Hepatocyte (in vitro differentiated cells): ENCODE measurements around the gene LIN9. TPM values are rescaled to one million over a fixed set of nuclear protein-coding genes. Genes with fewer than 3 reads are reported as not detected.

Source experiments
- DNase-seq: peaks from one replicate; pipeline ENCODE4 v3.0.0-alpha.2; 2016; ENCODE audit warnings: low spot score
- H2AFZ ChIP-seq: fragments of 200-600 bp; sonication (generic); 2 replicates; pipeline ENCODE4 v1.6.0; 2016; ENCODE audit warnings: antibody characterized with exemption, mild to moderate bottlenecking
- H3K27ac ChIP-seq: fragments of 200-600 bp; sonication (generic); 2 replicates; pipeline ENCODE4 v1.5.1; 2016; ENCODE audit warnings: mild to moderate bottlenecking
- H3K27me3 ChIP-seq: fragments of 200-600 bp; sonication (generic); 2 replicates; pipeline ENCODE4 v1.6.1; 2016
- H3K36me3 ChIP-seq: fragments of 200-600 bp; sonication (generic); replicated peaks from 2 replicates; pipeline ENCODE4 v1.5.1; 2016; ENCODE audit warnings: low read depth; ENCODE audit not compliant: insufficient read depth
- H3K4me1 ChIP-seq: fragments of 200-600 bp; sonication (generic); 2 replicates; pipeline ENCODE4 v1.5.1; 2016; ENCODE audit warnings: mild to moderate bottlenecking, moderate library complexity; ENCODE audit not compliant: insufficient read depth
- H3K4me2 ChIP-seq: fragments of 200-600 bp; sonication (generic); 2 replicates; pipeline ENCODE4 v1.6.0; 2016
- H3K4me3 ChIP-seq: fragments of 200-600 bp; sonication (generic); 2 replicates; pipeline ENCODE4 v1.5.1; 2016; ENCODE audit warnings: mild to moderate bottlenecking
- H3K79me2 ChIP-seq: fragments of 200-600 bp; sonication (generic); 2 replicates; pipeline ENCODE4 v1.6.0; 2017; ENCODE audit warnings: mild to moderate bottlenecking
- H3K9me2 ChIP-seq: fragments of 200-600 bp; sonication (generic); replicated peaks from 2 replicates; pipeline ENCODE4 v1.6.0; 2017; ENCODE audit warnings: mild to moderate bottlenecking; ENCODE audit not compliant: insufficient read depth
- H3K9me3 ChIP-seq: fragments of 200-600 bp; sonication (generic); 2 replicates; pipeline ENCODE4 v1.5.1; 2016; ENCODE audit warnings: low read depth, mild to moderate bottlenecking
- H4K20me1 ChIP-seq: fragments of 200-600 bp; sonication (generic); 2 replicates; pipeline ENCODE4 v1.6.0; 2016; ENCODE audit warnings: mild to moderate bottlenecking; ENCODE audit not compliant: insufficient read depth, poor library complexity, severe bottlenecking
- CTCF ChIP-seq: fragments of 200-600 bp; sonication (generic); IDR thresholded peaks from 2 replicates; pipeline ENCODE4 v1.5.1; 2016; ENCODE audit warnings: antibody characterized with exemption, mild to moderate bottlenecking; ENCODE audit not compliant: poor library complexity
- EZH2 ChIP-seq: fragments of 200-600 bp; sonication (generic); IDR thresholded peaks from 2 replicates; pipeline ENCODE4 v1.6.1; 2016; ENCODE audit warnings: antibody characterized with exemption, mild to moderate bottlenecking, borderline replicate concordance
- EZH2phosphoT487 ChIP-seq: fragments of 200-600 bp; sonication (generic); IDR thresholded peaks from one replicate; pipeline ENCODE4 v1.6.1; 2018; ENCODE audit warnings: antibody characterized with exemption, mild to moderate bottlenecking, low read depth, moderate library complexity; ENCODE audit not compliant: unreplicated experiment, severe bottlenecking
- WGBS: methylation state at CpG from one replicate; pipeline ENCODE4 v1.1.6; 2016; ENCODE audit warnings: low lambda C conversion rate; ENCODE audit errors: missing lambda C conversion rate; 5-methylcytosine and 5-hydroxymethylcytosine counted together
- polyA plus RNA-seq: library from polyadenylated mRNA; unstranded; fragments of >200 nt; fragmentation: Nextera tagmentation; extraction: Ambion mirVana; gene quantifications from 2 replicates; pipeline ENCODE4 v1.2.1, GENCODE V29; 2016
- total RNA-seq: library from RNA; depleted of rRNA; stranded (reverse); fragments of >200 nt; gene quantifications from 2 replicates; pipeline ENCODE4 v1.2.3, GENCODE V29; 2014

Gene LIN9
- total and polyA plus RNA-seq, 2 experiments from 2014 or later: 2.9 to 6.2 TPM

DNA sequence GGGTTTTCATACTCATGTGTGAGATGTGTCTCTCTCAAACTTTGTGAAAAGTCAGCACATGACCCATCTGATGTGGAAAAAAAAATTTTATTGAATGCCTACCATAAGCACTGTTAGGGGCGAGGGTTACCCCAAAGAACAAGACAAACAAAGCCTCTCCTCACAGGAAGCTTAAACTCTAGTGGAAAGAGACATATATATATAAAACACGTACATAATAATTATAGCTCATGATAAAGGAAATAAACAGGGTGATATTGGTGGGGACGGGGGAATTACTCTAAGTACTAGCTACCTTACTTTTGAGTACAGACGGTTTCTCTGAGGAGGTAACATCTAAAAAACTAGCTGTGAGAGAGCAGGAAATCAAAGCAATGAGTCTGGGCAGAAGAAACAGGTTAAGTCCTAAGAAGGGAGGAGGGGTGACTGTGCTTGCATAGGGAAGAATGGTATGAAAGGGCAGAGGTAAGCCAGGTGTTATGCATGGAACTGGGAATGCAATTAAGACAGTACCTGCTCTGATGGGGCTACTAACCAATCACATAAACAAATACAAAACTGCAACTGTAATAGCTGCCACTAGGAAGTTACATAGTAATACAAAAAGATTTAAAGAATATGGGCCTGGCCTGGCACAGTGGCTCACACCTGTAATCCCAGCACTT, 4.5 kb downstream of the LIN9 start:
- TF ChIP-seq EZH2phosphoT487: no peak
- H4K20me1 ChIP-seq: no peaks in the 10 kb centered on the region
- no peaks in the 10 kb centered on the region for H3K36me3 ChIP-seq
- no peaks in the 10 kb centered on the region for H3K9me2 ChIP-seq
- H3K9me3 ChIP-seq: no peaks in the 10 kb centered on the region
- H3K27ac ChIP-seq: no peak overlapping the region
- no peaks in the 10 kb centered on the region for H3K27me3 ChIP-seq
- H3K4me1 ChIP-seq: peaks cover under 1% of the 10 kb centered on the region
- 92% methylated on average over 4 of the region's 4 CpGs for WGBS
- no peak overlapping the region for H3K4me3 ChIP-seq
- no peak overlapping the region for H3K4me2 ChIP-seq
- peaks cover 64% of the 10 kb centered on the region for H3K79me2 ChIP-seq
- no peak for DNase-seq
- no peak overlapping the region for H2AFZ ChIP-seq

DNA sequence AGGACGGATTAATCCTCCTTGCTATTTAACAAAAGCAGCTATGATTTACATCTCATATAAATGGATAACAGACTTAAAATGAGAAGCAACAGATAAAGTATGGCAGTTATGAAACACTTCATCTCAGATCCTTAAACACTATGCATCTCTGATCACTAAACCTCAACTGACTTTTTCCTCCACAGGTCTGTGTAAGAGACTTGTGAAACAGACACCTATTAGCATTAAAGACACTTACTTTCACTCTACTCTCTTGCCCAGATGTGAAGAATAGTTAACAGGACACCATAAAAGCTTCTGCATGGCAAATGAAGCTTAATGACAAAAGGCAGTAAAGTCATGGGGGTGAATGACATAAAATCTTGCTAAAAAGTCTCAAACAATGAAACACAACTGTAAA, 6.2 kb downstream of the LIN9 start:
- no peaks in the 10 kb centered on the region for H3K9me3 ChIP-seq
- TF ChIP-seq EZH2 (no peak), EZH2phosphoT487 (no peak), CTCF (no peak)
- H3K79me2 ChIP-seq: peaks cover 54% of the 10 kb centered on the region
- no peak overlapping the region for H2AFZ ChIP-seq
- no peak overlapping the region for H3K27ac ChIP-seq
- H4K20me1 ChIP-seq: no peaks in the 10 kb centered on the region
- H3K4me3 ChIP-seq: no peak overlapping the region
- no peak for DNase-seq
- no peaks in the 10 kb centered on the region for H3K4me1 ChIP-seq
- no peaks in the 10 kb centered on the region for H3K9me2 ChIP-seq
- WGBS: 87% methylated on average over 1 of the region's 1 CpG
- no peak overlapping the region for H3K4me2 ChIP-seq
- no peaks in the 10 kb centered on the region for H3K36me3 ChIP-seq
- H3K27me3 ChIP-seq: no peaks in the 10 kb centered on the region

GRCh38 chr1:226296911-226297310, 12.1 kb downstream of the LIN9 start:
- no peak overlapping the region for H3K27ac ChIP-seq
- no peaks in the 10 kb centered on the region for H3K9me3 ChIP-seq
- TF ChIP-seq CTCF (no peak), EZH2phosphoT487 (no peak), EZH2 (no peak)
- H3K27me3 ChIP-seq: no peaks in the 10 kb centered on the region
- no peaks in the 10 kb centered on the region for H3K9me2 ChIP-seq
- no peaks in the 10 kb centered on the region for H3K36me3 ChIP-seq
- no peak overlapping the region for H2AFZ ChIP-seq
- no peak for DNase-seq
- no peak overlapping the region for H3K4me3 ChIP-seq
- H3K4me2 ChIP-seq: no peak overlapping the region
- no peaks in the 10 kb centered on the region for H3K4me1 ChIP-seq
- no peaks in the 10 kb centered on the region for H4K20me1 ChIP-seq
- H3K79me2 ChIP-seq: peaks cover 3% of the 10 kb centered on the region
- 97% methylated on average over 5 of the region's 5 CpGs for WGBS

DNA sequence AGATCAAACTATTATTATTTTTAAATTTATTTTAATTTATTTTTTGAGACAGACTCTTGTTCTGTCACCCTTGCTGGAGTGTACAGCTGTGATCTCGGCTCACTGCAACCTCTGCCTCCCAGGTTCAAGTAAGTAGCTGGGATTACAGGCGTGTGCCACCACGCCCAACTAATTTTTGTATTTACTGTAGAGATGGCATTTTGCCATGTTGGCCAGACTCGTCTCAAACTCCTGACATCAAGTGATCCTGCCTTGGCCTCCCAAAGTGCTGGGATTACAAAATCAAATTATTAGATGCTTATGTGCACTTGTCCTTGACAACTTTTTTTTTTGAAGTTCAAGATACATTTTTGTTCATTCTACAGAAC, 15.4 kb downstream of the LIN9 start:
- Histone ChIP-seq H3K9me2 (no peaks in the 10 kb centered on the region), H3K4me1 (no peaks in the 10 kb centered on the region), H3K9me3 (no peaks in the 10 kb centered on the region), H4K20me1 (no peaks in the 10 kb centered on the region), H3K36me3 (no peaks in the 10 kb centered on the region), H3K79me2 (no peaks in the 10 kb centered on the region), H3K27ac (no peak overlapping the region), H3K4me3 (no peak overlapping the region), H2AFZ (no peak overlapping the region), H3K27me3 (no peaks in the 10 kb centered on the region), H3K4me2 (no peak overlapping the region)
- 87% methylated on average over 4 of the region's 4 CpGs for WGBS
- no peak for DNase-seq
- TF ChIP-seq EZH2phosphoT487: no peak
- TF ChIP-seq EZH2: no peak
- TF ChIP-seq CTCF: no peak
